ENCODE data around the gene SLC50A1. TPM values are rescaled to one million over a fixed set of nuclear protein-coding genes. Genes with fewer than 3 reads are reported as not detected.
"Not testable (repeated sequence)": the region's sequence is repeated elsewhere in the genome, so short reads cannot be mapped to it uniquely, and the experiment has no call there.

Gene SLC50A1
- total and polyA plus RNA-seq, 4 donors: 26.3 to 114 (median 68.4) TPM

DNA sequence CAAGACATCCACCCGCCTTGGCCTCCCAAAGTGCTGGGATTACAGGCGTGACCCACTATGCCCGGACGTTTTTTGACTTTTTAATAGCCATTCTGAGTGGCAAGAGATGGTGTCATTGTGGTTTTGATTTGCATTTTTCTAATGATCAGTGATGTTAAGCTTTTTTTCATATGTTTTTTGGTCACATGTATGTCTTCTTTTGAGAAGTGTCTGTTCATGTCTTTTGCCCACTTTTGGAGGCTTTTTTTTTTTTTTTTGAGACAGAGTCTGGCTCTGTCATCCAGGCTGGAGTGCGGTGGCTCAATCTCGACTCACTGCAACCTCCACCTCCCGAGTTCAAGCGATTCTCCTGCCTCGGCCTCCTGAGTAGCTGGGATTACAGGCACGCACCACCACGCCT lies 29.0 kb downstream of the SLC50A1 start:
- DNase-seq; ATAC-seq (ENCODE audit: insufficient read depth, low FRiP score); H3K9ac ChIP-seq (ENCODE audit: insufficient read depth in 1 of 2, low read length in 2 of 2); H3K4me3 ChIP-seq; H3K27me3 ChIP-seq (ENCODE audit: control insufficient read depth in 3 of 3, insufficient read depth in 3 of 3, low read length in 2 of 3); H3K27ac ChIP-seq (ENCODE audit: low read depth in 1 of 2, low read length in 1 of 2); H3K9me3 ChIP-seq (ENCODE audit: control insufficient read depth in 4 of 4, insufficient read depth in 3 of 4, low read length in 3 of 4): not testable (repeated sequence)
- peaks cover 0 to 10% (median 4%) of the 10 kb centered on the region in 4 donors for H3K36me3 ChIP-seq (ENCODE audit: control insufficient read depth in 4 of 4, insufficient read depth in 4 of 4, low read length in 4 of 4)
- peaks cover 0 to 19% (median 0%) of the 10 kb centered on the region in 5 donors for H3K4me1 ChIP-seq (ENCODE audit: control insufficient read depth in 5 of 5, insufficient read depth in 5 of 5, low read length in 5 of 5)
- WGBS, 2 donors: 94 to 98% methylated on average over 11 of the region's 11 CpGs

DNA sequence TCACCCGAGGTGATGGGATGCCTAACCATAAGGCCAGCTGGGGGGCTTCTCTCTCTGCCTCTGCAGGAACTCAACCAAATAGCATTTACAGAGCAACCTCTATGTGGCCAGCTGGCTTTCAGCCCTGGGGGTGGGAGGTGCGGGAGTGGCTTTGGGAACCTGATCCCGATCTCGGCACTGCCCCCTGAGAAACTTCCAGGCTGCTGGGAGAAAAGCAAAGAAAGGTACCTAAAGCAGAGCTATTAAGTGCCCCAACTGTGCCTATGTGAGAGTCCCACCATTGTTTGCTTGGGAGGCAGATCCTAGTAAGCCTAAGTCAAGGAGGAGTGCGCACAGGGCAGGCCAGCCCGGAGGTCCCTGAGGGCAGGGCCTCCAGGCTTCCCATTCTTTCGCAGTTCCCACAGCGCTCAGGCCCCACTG lies 30.4 kb downstream of the SLC50A1 start:
- no peaks in the 10 kb centered on the region for H3K9me3 ChIP-seq (ENCODE audit: control insufficient read depth in 4 of 4, insufficient read depth in 3 of 4, low read length in 3 of 4)
- peaks cover 0 to 17% (median 8%) of the 10 kb centered on the region in 4 donors for H3K36me3 ChIP-seq (ENCODE audit: control insufficient read depth in 4 of 4, insufficient read depth in 4 of 4, low read length in 4 of 4)
- no peak overlapping the region for H3K9ac ChIP-seq (ENCODE audit: insufficient read depth in 1 of 2, low read length in 2 of 2)
- TF ChIP-seq, protein P1, sequence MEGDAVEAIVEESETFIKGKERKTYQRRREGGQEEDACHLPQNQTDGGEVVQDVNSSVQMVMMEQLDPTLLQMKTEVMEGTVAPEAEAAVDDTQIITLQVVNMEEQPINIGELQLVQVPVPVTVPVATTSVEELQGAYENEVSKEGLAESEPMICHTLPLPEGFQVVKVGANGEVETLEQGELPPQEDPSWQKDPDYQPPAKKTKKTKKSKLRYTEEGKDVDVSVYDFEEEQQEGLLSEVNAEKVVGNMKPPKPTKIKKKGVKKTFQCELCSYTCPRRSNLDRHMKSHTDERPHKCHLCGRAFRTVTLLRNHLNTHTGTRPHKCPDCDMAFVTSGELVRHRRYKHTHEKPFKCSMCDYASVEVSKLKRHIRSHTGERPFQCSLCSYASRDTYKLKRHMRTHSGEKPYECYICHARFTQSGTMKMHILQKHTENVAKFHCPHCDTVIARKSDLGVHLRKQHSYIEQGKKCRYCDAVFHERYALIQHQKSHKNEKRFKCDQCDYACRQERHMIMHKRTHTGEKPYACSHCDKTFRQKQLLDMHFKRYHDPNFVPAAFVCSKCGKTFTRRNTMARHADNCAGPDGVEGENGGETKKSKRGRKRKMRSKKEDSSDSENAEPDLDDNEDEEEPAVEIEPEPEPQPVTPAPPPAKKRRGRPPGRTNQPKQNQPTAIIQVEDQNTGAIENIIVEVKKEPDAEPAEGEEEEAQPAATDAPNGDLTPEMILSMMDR (IDR thresholded peaks at IDR 0.05; ENCODE audit: control extremely low read depth, extremely low read depth): no peak
- ATAC-seq (ENCODE audit: insufficient read depth, low FRiP score) (no peak), DNase-seq (peak in 2 of 3 donors; percentile 30 to 31)
- H3K4me3 ChIP-seq: no peak overlapping the region
- WGBS, 2 donors: 30 to 46% methylated on average over 8 of the region's 8 CpGs
- no peaks in the 10 kb centered on the region for H3K27me3 ChIP-seq (ENCODE audit: control insufficient read depth in 3 of 3, insufficient read depth in 3 of 3, low read length in 2 of 3)
- peak overlapping the region; percentile 58 to 82 for H3K27ac ChIP-seq (ENCODE audit: low read depth in 1 of 2, low read length in 1 of 2)
- peaks cover 0 to 19% (median 0%) of the 10 kb centered on the region in 5 donors for H3K4me1 ChIP-seq (ENCODE audit: control insufficient read depth in 5 of 5, insufficient read depth in 5 of 5, low read length in 5 of 5)

DNA sequence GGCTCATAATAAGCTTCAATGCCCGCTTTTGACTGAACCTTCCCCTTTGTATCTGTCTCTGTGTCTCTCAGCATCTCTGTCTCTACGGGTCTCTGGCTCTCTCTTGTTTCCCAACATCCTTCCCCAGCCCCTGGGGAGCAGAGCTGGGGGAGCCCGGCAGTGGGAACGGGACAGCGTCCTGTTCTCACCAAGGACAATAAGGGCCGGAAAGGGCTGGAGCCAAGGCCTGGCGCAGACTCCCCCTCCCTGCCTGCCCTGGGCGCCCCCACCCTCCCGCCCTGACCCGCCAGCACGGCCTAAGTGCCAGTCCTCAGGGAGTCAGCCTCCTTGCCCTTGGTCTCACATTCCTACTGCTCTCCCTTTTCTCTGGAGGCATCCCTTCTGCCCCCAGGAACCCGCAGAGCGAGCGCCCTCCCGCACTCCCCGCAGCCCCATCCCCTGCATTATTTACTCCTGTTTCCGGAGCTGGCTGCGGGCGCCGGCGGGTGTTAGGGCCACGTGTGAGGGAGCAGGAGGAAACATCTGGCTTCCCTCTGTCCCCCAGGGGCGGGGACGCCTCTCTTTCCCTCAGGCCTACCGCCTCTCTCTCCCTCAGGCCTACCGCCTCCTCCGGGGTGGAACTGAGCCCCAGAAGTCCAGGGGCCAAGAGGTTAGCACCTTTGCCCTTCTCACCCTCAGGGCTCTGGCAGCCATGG lies 31.0 kb downstream of the SLC50A1 start:
- DNase-seq: peak; percentile 80 to 92 (median 85)
- Histone ChIP-seq H3K9me3 (ENCODE audit: control insufficient read depth in 4 of 4, insufficient read depth in 3 of 4, low read length in 3 of 4) (no peaks in the 10 kb centered on the region), H3K36me3 (ENCODE audit: control insufficient read depth in 4 of 4, insufficient read depth in 4 of 4, low read length in 4 of 4) (peaks cover 0 to 17% (median 8%) of the 10 kb centered on the region in 4 donors), H3K9ac (ENCODE audit: insufficient read depth in 1 of 2, low read length in 2 of 2) (no peak overlapping the region), H3K4me1 (ENCODE audit: control insufficient read depth in 5 of 5, insufficient read depth in 5 of 5, low read length in 5 of 5) (peaks cover 0 to 19% (median 0%) of the 10 kb centered on the region in 5 donors), H3K4me3 (no peak overlapping the region), H3K27ac (ENCODE audit: low read depth in 1 of 2, low read length in 1 of 2) (peak overlapping the region; percentile 58 to 82), H3K27me3 (ENCODE audit: control insufficient read depth in 3 of 3, insufficient read depth in 3 of 3, low read length in 2 of 3) (no peaks in the 10 kb centered on the region)
- WGBS, 2 donors: 14 to 19% methylated on average over 25 to 27 of the region's 27 CpGs
- TF ChIP-seq, protein P1 (IDR thresholded peaks at IDR 0.05; ENCODE audit: control extremely low read depth, extremely low read depth): no peak
- peak; percentile 22 for ATAC-seq (ENCODE audit: insufficient read depth, low FRiP score)

DNA sequence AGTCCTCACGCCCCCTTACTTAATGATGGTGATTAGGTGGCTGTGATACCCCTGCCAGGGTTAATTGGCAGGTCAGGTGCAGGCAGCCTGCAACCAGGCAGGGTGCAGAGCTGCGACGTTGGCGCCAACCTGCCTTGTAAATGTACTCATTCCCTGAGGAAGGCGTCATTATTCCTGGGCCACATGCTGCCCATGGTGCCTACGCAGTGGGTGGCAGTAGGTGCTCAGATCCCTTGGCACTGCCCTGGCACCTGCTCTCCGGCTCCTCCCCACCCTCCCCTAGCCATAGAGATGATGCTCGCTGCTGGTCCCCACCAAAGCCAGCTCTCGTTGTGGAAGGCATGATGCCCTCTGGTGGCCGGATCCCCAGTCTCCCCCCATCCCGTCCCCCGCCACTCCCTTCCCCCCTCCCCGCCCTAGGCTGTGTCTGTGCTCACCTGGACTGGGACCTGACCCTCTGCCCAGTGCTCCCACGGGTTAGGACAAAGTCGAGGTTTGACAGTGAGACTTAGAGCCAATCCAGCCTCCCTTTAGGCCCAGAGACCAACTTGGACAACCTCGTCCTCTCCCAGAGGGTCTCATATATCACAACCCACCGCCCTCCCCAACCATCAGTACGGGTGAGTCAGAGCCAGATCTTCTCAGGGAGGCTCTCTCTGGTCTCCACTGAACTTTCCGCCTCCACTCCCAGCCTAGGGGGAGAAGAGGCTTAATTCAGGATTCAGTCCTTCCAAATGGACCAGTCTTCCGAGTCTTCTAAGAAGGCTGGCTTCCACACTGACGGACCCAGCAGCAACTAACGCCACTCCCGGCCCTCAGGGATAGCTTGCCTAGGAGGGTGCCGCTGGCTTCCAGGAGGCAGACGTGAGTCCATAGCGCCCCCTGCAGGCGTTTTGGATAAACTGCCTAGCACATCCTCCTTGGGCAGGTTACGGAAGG lies 31.8 kb downstream of the SLC50A1 start:
- H3K27me3 ChIP-seq (ENCODE audit: control insufficient read depth in 3 of 3, insufficient read depth in 3 of 3, low read length in 2 of 3): no peaks in the 10 kb centered on the region
- H3K4me1 ChIP-seq (ENCODE audit: control insufficient read depth in 5 of 5, insufficient read depth in 5 of 5, low read length in 5 of 5): peaks cover 0 to 26% (median 5%) of the 10 kb centered on the region in 5 donors
- 6 to 7% methylated on average over 27 to 28 of the region's 28 CpGs for WGBS, 2 donors
- peaks cover 0 to 17% (median 8%) of the 10 kb centered on the region in 4 donors for H3K36me3 ChIP-seq (ENCODE audit: control insufficient read depth in 4 of 4, insufficient read depth in 4 of 4, low read length in 4 of 4)
- DNase-seq (peak; percentile 82 to 87 (median 84)), ATAC-seq (ENCODE audit: insufficient read depth, low FRiP score) (peak; percentile 87)
- peak overlapping the region; percentile 27 to 55 for H3K27ac ChIP-seq (ENCODE audit: low read depth in 1 of 2, low read length in 1 of 2)
- H3K9ac ChIP-seq (ENCODE audit: insufficient read depth in 1 of 2, low read length in 2 of 2): no peak overlapping the region
- TF ChIP-seq, protein P1 (IDR thresholded peaks at IDR 0.05; ENCODE audit: control extremely low read depth, extremely low read depth): peak; percentile 92
- no peak overlapping the region for H3K4me3 ChIP-seq
- no peaks in the 10 kb centered on the region for H3K9me3 ChIP-seq (ENCODE audit: control insufficient read depth in 4 of 4, insufficient read depth in 3 of 4, low read length in 3 of 4)

DNA sequence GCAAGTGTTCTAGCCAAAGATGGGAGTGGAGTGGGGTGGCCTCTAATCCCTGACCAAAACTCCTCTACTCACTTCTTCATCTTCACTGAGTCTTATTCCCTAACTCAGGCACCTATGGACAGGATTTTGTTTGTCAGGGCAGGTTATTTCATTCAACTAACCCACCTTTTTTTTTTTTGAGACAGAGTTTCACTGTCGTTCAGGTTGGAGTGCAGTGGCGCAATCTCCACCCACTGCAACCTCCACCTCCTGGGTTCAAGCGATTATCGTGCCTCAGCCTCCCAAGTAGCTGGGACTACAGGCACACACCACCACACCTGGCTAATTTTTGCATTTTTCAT lies 32.4 kb downstream of the SLC50A1 start:
- H3K27ac ChIP-seq (ENCODE audit: low read depth in 1 of 2, low read length in 1 of 2); H3K9ac ChIP-seq (ENCODE audit: insufficient read depth in 1 of 2, low read length in 2 of 2); H3K4me3 ChIP-seq; ATAC-seq (ENCODE audit: insufficient read depth, low FRiP score); H3K27me3 ChIP-seq (ENCODE audit: control insufficient read depth in 3 of 3, insufficient read depth in 3 of 3, low read length in 2 of 3); H3K9me3 ChIP-seq (ENCODE audit: control insufficient read depth in 4 of 4, insufficient read depth in 3 of 4, low read length in 3 of 4); DNase-seq: not testable (repeated sequence)
- 35 to 40% methylated on average over 4 of the region's 4 CpGs for WGBS, 2 donors
- Histone ChIP-seq H3K36me3 (ENCODE audit: control insufficient read depth in 4 of 4, insufficient read depth in 4 of 4, low read length in 4 of 4) (peaks cover 0 to 17% (median 8%) of the 10 kb centered on the region in 4 donors), H3K4me1 (ENCODE audit: control insufficient read depth in 5 of 5, insufficient read depth in 5 of 5, low read length in 5 of 5) (peaks cover 0 to 29% (median 6%) of the 10 kb centered on the region in 5 donors)

All from lung (tissue), 12 donors.